Peyer's patch (tissue), 4 donors: Measurements from ENCODE around the gene USO1. TPM values are rescaled to one million over a fixed set of nuclear protein-coding genes. Genes with fewer than 3 reads are reported as not detected.
"Not testable (repeated sequence)": the region's sequence is repeated elsewhere in the genome, so short reads cannot be mapped to it uniquely, and the experiment has no call there.

Source experiments
- DNase-seq, 3 donors: peaks; one replicate each; pipeline ENCODE4 v3.0.0-alpha.2; 2017 to 2019
- H3K27ac ChIP-seq, 4 donors: fragments of 200-600 bp; sonication (generic); one replicate each; pipeline ENCODE4 v1.5.1; 2016 to 2019
- H3K27me3 ChIP-seq, 2 donors: fragments of 200-600 bp; sonication (generic); one replicate each; pipeline ENCODE4 v1.5.1; 2019
- H3K36me3 ChIP-seq, 3 donors: fragments of 200-600 bp; sonication (generic); one replicate each; pipeline ENCODE4 v1.5.1; 2016 to 2019
- H3K4me1 ChIP-seq, 4 donors: fragments of 200-600 bp; sonication (generic); one replicate each; pipeline ENCODE4 v1.5.1; 2016 to 2019
- H3K4me3 ChIP-seq, 4 donors: fragments of 200-600 bp; sonication (generic); 1 replicate in 3 of 4; 2 replicates in 1 of 4; pipeline ENCODE4 v1.5.1; 2016 to 2019; ENCODE audit warnings: mild to moderate bottlenecking in 1 of 4
- H3K9me3 ChIP-seq, 4 donors: fragments of 200-600 bp; sonication (generic); one replicate each; pipeline ENCODE4 v1.5.1; 2016 to 2019; ENCODE audit warnings: mild to moderate bottlenecking in 1 of 4
- CTCF ChIP-seq, 6 experiments: fragments of 450-650 bp in 4 of 6; fragments of 200-600 bp in 2 of 6; sonication (generic) in 1 of 6; IDR thresholded peaks; one replicate each; pipeline ENCODE4 v1.5.1; 2017 to 2019; ENCODE audit warnings: antibody characterized with exemption in 6 of 6, mild to moderate bottlenecking in 3 of 6, moderate library complexity in 1 of 6
- POLR2A ChIP-seq, 2 donors: fragments of 450-650 bp; IDR thresholded peaks; one replicate each; pipeline ENCODE4 v1.5.1; 2017; ENCODE audit warnings: antibody characterized with exemption in 2 of 2, mild to moderate bottlenecking in 2 of 2, moderate library complexity in 2 of 2
- total RNA-seq, 4 donors: library from RNA; depleted of rRNA; stranded (reverse); fragments of >200 nt; gene quantifications; one replicate each; pipeline ENCODE4 v1.1.0, GENCODE V29; 2016

USO1 gene
- total RNA-seq, 4 donors from 2014 or later, result 34.5 to 106 (median 48.2) TPM

- Histone ChIP-seq H3K9me3 (no peaks in the 10 kb centered on the region), H3K4me3 (peak overlapping the region; percentile 75 to 88 (median 81)), H3K27me3 (no peaks in the 10 kb centered on the region), H3K4me1 (peaks cover 0 to 25% (median 2%) of the 10 kb centered on the region in 4 donors), H3K27ac (peak overlapping the region; percentile 86 to 99 (median 94)), H3K36me3 (no peaks in the 10 kb centered on the region)
- DNase-seq, result peak; percentile 56 to 86 (median 81)
- TF ChIP-seq POLR2A (IDR thresholded peaks at IDR 0.05) (no peak), CTCF (IDR thresholded peaks at IDR 0.05) (peak in 1 of 6 experiments; percentile 2)
Observed at GRCh38 chr4:75724867-75725724, 719 bp downstream of the USO1 start.

- not testable (repeated sequence) for DNase-seq, H3K9me3 ChIP-seq, H3K36me3 ChIP-seq, H3K27me3 ChIP-seq
- Histone ChIP-seq H3K4me3 (peak overlapping the region in 2 of 4 donors; percentile 75 to 88), H3K27ac (peak overlapping the region in 1 of 4 donors; percentile 99), H3K4me1 (peaks cover 0 to 25% (median 2%) of the 10 kb centered on the region in 4 donors)
Observed at GRCh38 chr4:75725942-75726538, 1.7 kb downstream of the USO1 start.

- peaks cover 0 to 25% (median 2%) of the 10 kb centered on the region in 4 donors for H3K4me1 ChIP-seq
- H3K27ac ChIP-seq, result no peak overlapping the region
- no peak for TF ChIP-seq POLR2A (IDR thresholded peaks at IDR 0.05)
- TF ChIP-seq CTCF (IDR thresholded peaks at IDR 0.05), result no peak
Observed at GRCh38 chr4:75726577-75726976, 2.2 kb downstream of the USO1 start.

GRCh38 chr4:75727073-75727472, 2.7 kb downstream of the USO1 start:
- H3K27ac ChIP-seq, result no peak overlapping the region
- no peaks in the 10 kb centered on the region for H3K36me3 ChIP-seq
- no peaks in the 10 kb centered on the region for H3K27me3 ChIP-seq
- TF ChIP-seq POLR2A (IDR thresholded peaks at IDR 0.05) (no peak), CTCF (IDR thresholded peaks at IDR 0.05) (no peak)
- H3K9me3 ChIP-seq, result no peaks in the 10 kb centered on the region
- H3K4me1 ChIP-seq, result peaks cover 0 to 25% (median 2%) of the 10 kb centered on the region in 4 donors
- H3K4me3 ChIP-seq, result peak overlapping the region in 2 of 4 donors; percentile 1 to 4
- DNase-seq, result no peak

More at GRCh38 chr4:75726577-75726976, 2.2 kb downstream of the USO1 start:
- H3K4me3 ChIP-seq, result peak overlapping the region in 2 of 4 donors; percentile 1 to 4
- H3K36me3 ChIP-seq, result no peaks in the 10 kb centered on the region
- no peaks in the 10 kb centered on the region for H3K27me3 ChIP-seq
- no peaks in the 10 kb centered on the region for H3K9me3 ChIP-seq
- DNase-seq, result no peak

GRCh38 chr4:75729836-75730235, 5.5 kb downstream of the USO1 start:
- TF ChIP-seq POLR2A (IDR thresholded peaks at IDR 0.05), result no peak
- no peak for TF ChIP-seq CTCF (IDR thresholded peaks at IDR 0.05)
- no peak overlapping the region for H3K27ac ChIP-seq
- no peaks in the 10 kb centered on the region for H3K9me3 ChIP-seq
- H3K4me1 ChIP-seq, result peaks cover 0 to 16% (median 2%) of the 10 kb centered on the region in 4 donors
- H3K4me3 ChIP-seq, result no peak overlapping the region
- no peaks in the 10 kb centered on the region for H3K27me3 ChIP-seq
- no peaks in the 10 kb centered on the region for H3K36me3 ChIP-seq
- DNase-seq, result no peak

GRCh38 chr4:75733369-75733768, 9.0 kb downstream of the USO1 start:
- Histone ChIP-seq H3K9me3 (no peaks in the 10 kb centered on the region), H3K27ac (no peak overlapping the region), H3K4me3 (no peak overlapping the region), H3K36me3 (no peaks in the 10 kb centered on the region), H3K27me3 (no peaks in the 10 kb centered on the region), H3K4me1 (no peaks in the 10 kb centered on the region)
- TF ChIP-seq CTCF (IDR thresholded peaks at IDR 0.05) (no peak), POLR2A (IDR thresholded peaks at IDR 0.05) (no peak)
- DNase-seq, result no peak
